Measurements from ENCODE around the gene RFTN1. TPM values are rescaled to one million over a fixed set of nuclear protein-coding genes. Genes with fewer than 3 reads are reported as not detected.

The RFTN1 gene
- total and polyA plus RNA-seq, 2 donors from 2014 or later, result 15.3 to 34.1 TPM

DNA sequence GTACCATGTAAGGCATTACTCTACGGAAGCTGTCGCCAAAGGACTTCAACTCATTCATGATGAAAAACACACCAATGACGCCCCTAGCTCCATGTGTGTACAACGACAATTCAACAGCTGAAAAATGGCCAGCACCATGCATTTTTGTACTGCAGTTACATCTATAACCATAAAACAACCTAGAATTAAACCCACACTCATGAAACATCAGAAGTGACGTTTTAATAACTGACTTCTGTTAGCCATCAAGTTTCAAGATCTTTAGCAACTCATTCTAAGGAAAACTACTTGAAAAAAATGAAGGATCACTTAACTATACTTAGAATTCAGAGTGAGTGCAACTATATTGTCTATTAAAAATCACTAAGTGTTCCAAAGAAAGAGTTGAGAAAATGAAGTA lies 84.9 kb downstream of the RFTN1 start:
- H3K4me3 ChIP-seq (ENCODE audit: low read length in 3 of 3), result no peak overlapping the region
- H3K9ac ChIP-seq (ENCODE audit: low read length in 3 of 3), result no peak overlapping the region
- TF ChIP-seq, protein P1, sequence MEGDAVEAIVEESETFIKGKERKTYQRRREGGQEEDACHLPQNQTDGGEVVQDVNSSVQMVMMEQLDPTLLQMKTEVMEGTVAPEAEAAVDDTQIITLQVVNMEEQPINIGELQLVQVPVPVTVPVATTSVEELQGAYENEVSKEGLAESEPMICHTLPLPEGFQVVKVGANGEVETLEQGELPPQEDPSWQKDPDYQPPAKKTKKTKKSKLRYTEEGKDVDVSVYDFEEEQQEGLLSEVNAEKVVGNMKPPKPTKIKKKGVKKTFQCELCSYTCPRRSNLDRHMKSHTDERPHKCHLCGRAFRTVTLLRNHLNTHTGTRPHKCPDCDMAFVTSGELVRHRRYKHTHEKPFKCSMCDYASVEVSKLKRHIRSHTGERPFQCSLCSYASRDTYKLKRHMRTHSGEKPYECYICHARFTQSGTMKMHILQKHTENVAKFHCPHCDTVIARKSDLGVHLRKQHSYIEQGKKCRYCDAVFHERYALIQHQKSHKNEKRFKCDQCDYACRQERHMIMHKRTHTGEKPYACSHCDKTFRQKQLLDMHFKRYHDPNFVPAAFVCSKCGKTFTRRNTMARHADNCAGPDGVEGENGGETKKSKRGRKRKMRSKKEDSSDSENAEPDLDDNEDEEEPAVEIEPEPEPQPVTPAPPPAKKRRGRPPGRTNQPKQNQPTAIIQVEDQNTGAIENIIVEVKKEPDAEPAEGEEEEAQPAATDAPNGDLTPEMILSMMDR (IDR thresholded peaks at IDR 0.05; ENCODE audit: borderline replicate concordance, extremely low read depth, insufficient read depth), result no peak
- H3K36me3 ChIP-seq (ENCODE audit: control insufficient read depth in 2 of 3, insufficient read depth in 3 of 3, low read length in 3 of 3), result no peaks in the 10 kb centered on the region
- DNase-seq, result peak in 1 of 5 donors; percentile 70
- no peak for FAIRE-seq
- no peaks in the 10 kb centered on the region for H3K27me3 ChIP-seq (ENCODE audit: control insufficient read depth, insufficient read depth, low read length)
- no peaks in the 10 kb centered on the region for H3K4me1 ChIP-seq (ENCODE audit: control insufficient read depth in 2 of 3, insufficient read depth in 2 of 3, low read depth in 1 of 3, low read length in 3 of 3)
- no peaks in the 10 kb centered on the region for H3K9me3 ChIP-seq (ENCODE audit: control insufficient read depth in 2 of 3, insufficient read depth in 1 of 3, low read length in 3 of 3)
- no peak overlapping the region for H3K27ac ChIP-seq (ENCODE audit: low read depth in 2 of 2, low read length in 2 of 2)
- intact Hi-C loops (cut with DNase I), result no loop called here

GRCh38 chr3:16427103-16427965 lies 86.2 kb downstream of the RFTN1 start:
- Histone ChIP-seq H3K36me3 (ENCODE audit: control insufficient read depth in 2 of 3, insufficient read depth in 3 of 3, low read length in 3 of 3) (no peaks in the 10 kb centered on the region), H3K27me3 (ENCODE audit: control insufficient read depth, insufficient read depth, low read length) (no peaks in the 10 kb centered on the region), H3K9me3 (ENCODE audit: control insufficient read depth in 2 of 3, insufficient read depth in 1 of 3, low read length in 3 of 3) (no peaks in the 10 kb centered on the region), H3K4me1 (ENCODE audit: control insufficient read depth in 2 of 3, insufficient read depth in 2 of 3, low read depth in 1 of 3, low read length in 3 of 3) (no peaks in the 10 kb centered on the region), H3K9ac (ENCODE audit: low read length in 3 of 3) (no peak overlapping the region), H3K4me3 (ENCODE audit: low read length in 3 of 3) (no peak overlapping the region), H3K27ac (ENCODE audit: low read depth in 2 of 2, low read length in 2 of 2) (peak overlapping the region in 1 of 2 donors; percentile 18)
- intact Hi-C loops (cut with DNase I), result no loop called here
- no peak for DNase-seq
- FAIRE-seq, result no peak
- TF ChIP-seq, protein P1 (IDR thresholded peaks at IDR 0.05; ENCODE audit: borderline replicate concordance, extremely low read depth, insufficient read depth), result no peak

- H3K36me3 ChIP-seq (ENCODE audit: control insufficient read depth in 2 of 3, insufficient read depth in 3 of 3, low read length in 3 of 3), result no peaks in the 10 kb centered on the region
- no peak overlapping the region for H3K4me3 ChIP-seq (ENCODE audit: low read length in 3 of 3)
- no peaks in the 10 kb centered on the region for H3K4me1 ChIP-seq (ENCODE audit: control insufficient read depth in 2 of 3, insufficient read depth in 2 of 3, low read depth in 1 of 3, low read length in 3 of 3)
- TF ChIP-seq, protein P1 (IDR thresholded peaks at IDR 0.05; ENCODE audit: borderline replicate concordance, extremely low read depth, insufficient read depth), result no peak
- H3K27ac ChIP-seq (ENCODE audit: low read depth in 2 of 2, low read length in 2 of 2), result no peak overlapping the region
- FAIRE-seq (no peak), DNase-seq (no peak)
- H3K9ac ChIP-seq (ENCODE audit: low read length in 3 of 3), result no peak overlapping the region
- H3K9me3 ChIP-seq (ENCODE audit: control insufficient read depth in 2 of 3, insufficient read depth in 1 of 3, low read length in 3 of 3), result no peaks in the 10 kb centered on the region
- no peaks in the 10 kb centered on the region for H3K27me3 ChIP-seq (ENCODE audit: control insufficient read depth, insufficient read depth, low read length)
- intact Hi-C loops (cut with DNase I), result no loop called here
These were observed 86.8 kb downstream of the RFTN1 start for GRCh38 chr3:16426665-16427064.
